CD4-positive, CD25-positive, alpha-beta regulatory T cell (primary cell): ENCODE results near the gene ABHD12. TPM values are rescaled to one million over a fixed set of nuclear protein-coding genes. Genes with fewer than 3 reads are reported as not detected.

ENCODE experiments used
- ATAC-seq, 2 donors: fragments of 150-1000 bp; cut with Tn5 transposase; one replicate each; pipeline ENCODE4 v1.10.0; 2021; ENCODE audit warnings: low read depth in 2 of 2, moderate number of reproducible peaks in 2 of 2, moderate library complexity in 1 of 2
- DNase-seq, 3 donors: peaks; one replicate each; pipeline versions ENCODE4 v3.0.0 to v3.0.0-alpha.2; 2012 to 2022; ENCODE audit warnings: mixed read lengths in 1 of 3
- H3K27ac ChIP-seq: one replicate; pipeline ENCODE4 v1.7.0; 2013; ENCODE audit warnings: mild to moderate bottlenecking, low read length; ENCODE audit not compliant: insufficient read depth, poor library complexity, severe bottlenecking
- H3K27me3 ChIP-seq: one replicate; pipeline ENCODE4 v1.7.0; 2013; ENCODE audit warnings: low read length; ENCODE audit not compliant: control insufficient read depth, insufficient read depth
- H3K36me3 ChIP-seq: one replicate; pipeline ENCODE4 v1.7.0; 2013; ENCODE audit warnings: mild to moderate bottlenecking, low read length, moderate library complexity; ENCODE audit not compliant: control insufficient read depth, insufficient read depth
- H3K4me1 ChIP-seq: 2 replicates; pipeline ENCODE4 v1.7.0; 2013; ENCODE audit warnings: mild to moderate bottlenecking, low read length; ENCODE audit not compliant: insufficient read depth, control insufficient read depth, poor library complexity, severe bottlenecking
- H3K4me3 ChIP-seq: one replicate; pipeline ENCODE4 v1.7.0; 2013; ENCODE audit warnings: low read depth, mild to moderate bottlenecking, low read length, moderate library complexity
- H3K9me3 ChIP-seq, 2 experiments: 1 replicate in 1 of 2; 2 replicates in 1 of 2; pipeline ENCODE4 v1.7.0; 2013; ENCODE audit warnings: low read length in 2 of 2, mild to moderate bottlenecking in 1 of 2, moderate library complexity in 1 of 2; ENCODE audit not compliant: control insufficient read depth in 2 of 2
- H3K27ac Mint-ChIP-seq, 3 donors: one replicate each; pipeline ENCODE4 v1.8.0; 2020 to 2022; ENCODE audit warnings: mild to moderate bottlenecking in 3 of 3, mixed read lengths in 3 of 3, moderate library complexity in 2 of 3
- H3K27me3 Mint-ChIP-seq: one replicate; pipeline ENCODE4 v1.8.0; 2022; ENCODE audit warnings: mild to moderate bottlenecking, mixed read lengths
- H3K36me3 Mint-ChIP-seq: one replicate; pipeline ENCODE4 v1.8.0; 2020; ENCODE audit warnings: mixed read lengths
- H3K4me1 Mint-ChIP-seq, 4 donors: one replicate each; pipeline ENCODE4 v1.8.0; 2020 to 2022; ENCODE audit warnings: mixed read lengths in 4 of 4, mild to moderate bottlenecking in 1 of 4
- H3K4me3 Mint-ChIP-seq, 4 donors: one replicate each; pipeline ENCODE4 v1.8.0; 2020 to 2022; ENCODE audit warnings: mild to moderate bottlenecking in 4 of 4, mixed read lengths in 4 of 4, moderate library complexity in 3 of 4
- H3K9me3 Mint-ChIP-seq, 7 donors: one replicate each; pipeline ENCODE4 v1.8.0; 2020 to 2022; ENCODE audit warnings: mixed read lengths in 7 of 7, mild to moderate bottlenecking in 3 of 7, moderate library complexity in 2 of 7
- polyA plus RNA-seq, 4 donors: library from polyadenylated mRNA; unstranded; fragments of 300-500 nt; fragmentation: Illumina TruSeq; gene quantifications; one replicate each; pipeline ENCODE4 v1.2.3, GENCODE V29; 2021
- total RNA-seq: library from RNA; stranded (reverse); gene quantifications from one replicate; pipeline ENCODE4 v1.2.3, GENCODE V29; 2022

Gene ABHD12
- total and polyA plus RNA-seq, 5 donors from 2014 or later = 26.8 to 44.1 (median 27.9) TPM

- no peaks in the 10 kb centered on the region for H3K9me3 ChIP-seq
- Mint-ChIP-seq H3K27ac (peak overlapping the region in 2 of 3 donors; percentile 55 to 75), H3K27me3 (no peaks in the 10 kb centered on the region), H3K4me3 (peak overlapping the region in 3 of 4 donors; percentile 43 to 65 (median 48)), H3K36me3 (peaks cover 23% of the 10 kb centered on the region), H3K4me1 (peaks cover 0 to 79% (median 24%) of the 10 kb centered on the region in 4 donors), H3K9me3 (peaks cover 0 to 3% (median 0%) of the 10 kb centered on the region in 7 donors)
- no peak overlapping the region for H3K27ac ChIP-seq
- H3K27me3 ChIP-seq = no peaks in the 10 kb centered on the region
- peaks cover 12% of the 10 kb centered on the region for H3K36me3 ChIP-seq
- peaks cover 15% of the 10 kb centered on the region for H3K4me1 ChIP-seq
- DNase-seq = no peak
- no peak overlapping the region for H3K4me3 ChIP-seq
- ATAC-seq = no peak
These were observed 131.8 kb downstream of the ABHD12 start for GRCh38 chr20:25258828-25259227.

- Histone ChIP-seq H3K9me3 (no peaks in the 10 kb centered on the region), H3K4me3 (no peak overlapping the region), H3K36me3 (peaks cover 12% of the 10 kb centered on the region), H3K27me3 (no peaks in the 10 kb centered on the region), H3K27ac (no peak overlapping the region), H3K4me1 (peaks cover 15% of the 10 kb centered on the region)
- H3K4me3 Mint-ChIP-seq = peak overlapping the region in 1 of 4 donors; percentile 43
- peaks cover 0 to 82% (median 24%) of the 10 kb centered on the region in 4 donors for H3K4me1 Mint-ChIP-seq
- H3K9me3 Mint-ChIP-seq = peaks cover 0 to 3% (median 0%) of the 10 kb centered on the region in 7 donors
- ATAC-seq (no peak), DNase-seq (no peak)
- peak overlapping the region; percentile 55 to 75 (median 61) for H3K27ac Mint-ChIP-seq
- peaks cover 23% of the 10 kb centered on the region for H3K36me3 Mint-ChIP-seq
- no peaks in the 10 kb centered on the region for H3K27me3 Mint-ChIP-seq
These were observed 132.2 kb downstream of the ABHD12 start for GRCh38 chr20:25258476-25258805.

GRCh38 chr20:25257756-25258475 lies 132.7 kb downstream of the ABHD12 start:
- no peak overlapping the region for H3K4me3 ChIP-seq
- no peak overlapping the region for H3K27ac ChIP-seq
- peaks cover 15% of the 10 kb centered on the region for H3K4me1 ChIP-seq
- peak overlapping the region in 2 of 4 donors; percentile 16 to 43 for H3K4me3 Mint-ChIP-seq
- H3K9me3 Mint-ChIP-seq = peaks cover 0 to 3% (median 0%) of the 10 kb centered on the region in 7 donors
- H3K27me3 Mint-ChIP-seq = no peaks in the 10 kb centered on the region
- H3K36me3 ChIP-seq = peaks cover 12% of the 10 kb centered on the region
- H3K27ac Mint-ChIP-seq = peak overlapping the region; percentile 61 to 75 (median 70)
- H3K9me3 ChIP-seq = no peaks in the 10 kb centered on the region
- H3K36me3 Mint-ChIP-seq = peaks cover 23% of the 10 kb centered on the region
- DNase-seq (no peak), ATAC-seq (no peak)
- H3K27me3 ChIP-seq = no peaks in the 10 kb centered on the region
- peaks cover 0 to 83% (median 24%) of the 10 kb centered on the region in 4 donors for H3K4me1 Mint-ChIP-seq

- DNase-seq (no peak), ATAC-seq (no peak)
- peaks cover 0 to 90% (median 29%) of the 10 kb centered on the region in 4 donors for H3K4me1 Mint-ChIP-seq
- Histone ChIP-seq H3K27me3 (no peaks in the 10 kb centered on the region), H3K4me3 (no peak overlapping the region), H3K36me3 (peaks cover 12% of the 10 kb centered on the region), H3K4me1 (peaks cover 15% of the 10 kb centered on the region), H3K9me3 (no peaks in the 10 kb centered on the region), H3K27ac (peak overlapping the region; percentile 7)
- H3K4me3 Mint-ChIP-seq = peak overlapping the region in 1 of 4 donors; percentile 35
- no peaks in the 10 kb centered on the region for H3K27me3 Mint-ChIP-seq
- peak overlapping the region; percentile 14 to 75 (median 65) for H3K27ac Mint-ChIP-seq
- peaks cover 0 to 2% (median 0%) of the 10 kb centered on the region in 7 donors for H3K9me3 Mint-ChIP-seq
- peaks cover 19% of the 10 kb centered on the region for H3K36me3 Mint-ChIP-seq
These were observed 133.5 kb downstream of the ABHD12 start for GRCh38 chr20:25257130-25257529.

- Histone ChIP-seq H3K4me1 (peaks cover 15% of the 10 kb centered on the region), H3K27ac (no peak overlapping the region), H3K27me3 (no peaks in the 10 kb centered on the region), H3K36me3 (peaks cover 12% of the 10 kb centered on the region), H3K4me3 (no peak overlapping the region), H3K9me3 (no peaks in the 10 kb centered on the region)
- no peaks in the 10 kb centered on the region for H3K27me3 Mint-ChIP-seq
- H3K4me1 Mint-ChIP-seq = peaks cover 0 to 90% (median 32%) of the 10 kb centered on the region in 4 donors
- H3K27ac Mint-ChIP-seq = peak overlapping the region in 2 of 3 donors; percentile 69 to 75
- ATAC-seq (no peak), DNase-seq (no peak)
- H3K4me3 Mint-ChIP-seq = peak overlapping the region in 1 of 4 donors; percentile 36
- H3K36me3 Mint-ChIP-seq = peaks cover 12% of the 10 kb centered on the region
- no peaks in the 10 kb centered on the region for H3K9me3 Mint-ChIP-seq
These were observed 134.3 kb downstream of the ABHD12 start for GRCh38 chr20:25256226-25256859.

GRCh38 chr20:25254986-25255680 lies 135.5 kb downstream of the ABHD12 start:
- Mint-ChIP-seq H3K9me3 (no peaks in the 10 kb centered on the region), H3K27me3 (no peaks in the 10 kb centered on the region), H3K4me1 (peaks cover 9 to 90% (median 40%) of the 10 kb centered on the region in 4 donors), H3K27ac (peak overlapping the region; percentile 20 to 69 (median 23)), H3K36me3 (peaks cover 7% of the 10 kb centered on the region), H3K4me3 (peak overlapping the region in 1 of 4 donors; percentile 36)
- H3K4me1 ChIP-seq = peaks cover 20% of the 10 kb centered on the region
- DNase-seq = no peak
- no peak overlapping the region for H3K4me3 ChIP-seq
- peak in 1 of 2 donors; percentile 43 for ATAC-seq
- H3K27me3 ChIP-seq = no peaks in the 10 kb centered on the region
- H3K27ac ChIP-seq = no peak overlapping the region
- H3K9me3 ChIP-seq = no peaks in the 10 kb centered on the region
- peaks cover 6% of the 10 kb centered on the region for H3K36me3 ChIP-seq

GRCh38 chr20:25254571-25254970 lies 136.1 kb downstream of the ABHD12 start:
- Mint-ChIP-seq H3K4me1 (peaks cover 9 to 90% (median 39%) of the 10 kb centered on the region in 4 donors), H3K4me3 (peak overlapping the region in 1 of 4 donors; percentile 36), H3K27ac (peak overlapping the region; percentile 23 to 58 (median 29)), H3K27me3 (no peaks in the 10 kb centered on the region), H3K9me3 (no peaks in the 10 kb centered on the region), H3K36me3 (peaks cover 2% of the 10 kb centered on the region)
- no peak for DNase-seq
- Histone ChIP-seq H3K27ac (no peak overlapping the region), H3K36me3 (peaks cover under 1% of the 10 kb centered on the region), H3K27me3 (no peaks in the 10 kb centered on the region), H3K4me1 (peaks cover 24% of the 10 kb centered on the region), H3K9me3 (no peaks in the 10 kb centered on the region), H3K4me3 (no peak overlapping the region)
- no peak for ATAC-seq
